Uterus (tissue), 2 donors: ENCODE measurements around the gene IRX2.

Source experiments
- POLR2A ChIP-seq, 2 donors: fragments of 450-650 bp; IDR thresholded peaks; one replicate each; pipeline ENCODE4 v1.6.1; 2016; ENCODE audit warnings: antibody characterized with exemption in 2 of 2, mild to moderate bottlenecking in 1 of 2, moderate library complexity in 1 of 2
- TF ChIP-seq, protein P1 (sequence below), 4 experiments: fragments of 200-600 bp in 2 of 4; fragments of 450-650 bp in 2 of 4; sonication (generic) in 2 of 4; IDR thresholded peaks; one replicate each; pipeline ENCODE4 v1.5.1; 2016 to 2019; ENCODE audit warnings: antibody characterized with exemption in 4 of 4, mild to moderate bottlenecking in 2 of 4, moderate library complexity in 1 of 4

DNA sequence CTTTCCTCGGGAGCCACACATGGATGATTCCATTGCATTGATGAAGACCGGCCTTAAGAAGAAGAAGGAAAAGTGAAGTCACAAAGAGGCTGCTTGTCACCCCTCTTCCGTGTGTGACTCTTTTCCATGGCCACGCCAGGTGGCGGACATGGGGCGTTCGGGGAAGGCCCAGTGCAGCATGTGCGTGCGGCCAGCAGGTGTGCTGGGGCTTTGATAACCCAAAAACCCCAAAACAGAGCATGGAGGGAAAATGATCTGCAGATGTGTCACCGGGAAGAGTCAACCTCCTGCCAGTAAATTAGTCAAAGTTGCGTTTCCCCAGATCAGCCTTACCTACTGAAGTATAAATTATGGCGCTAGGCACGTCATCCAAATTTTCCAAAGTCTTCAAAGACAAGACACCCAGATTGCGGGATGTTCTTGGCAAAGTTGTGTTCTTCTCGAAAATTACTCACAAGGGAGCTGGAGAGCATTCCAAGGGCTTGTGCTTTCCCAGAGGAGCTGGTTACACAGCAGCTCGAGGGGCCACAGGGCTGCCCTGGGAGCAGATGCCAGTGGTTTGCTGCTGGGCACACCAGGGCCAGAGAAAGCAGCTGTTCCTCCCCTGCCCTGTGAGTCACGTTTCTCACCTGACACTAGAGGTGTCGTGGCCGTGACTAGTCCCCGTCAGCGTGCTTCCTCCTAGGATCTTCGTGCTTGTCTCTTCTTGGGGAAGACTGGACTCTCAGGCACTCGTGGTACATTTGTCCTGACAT lies 53.9 kb downstream of the IRX2 start:
- TF ChIP-seq, protein P1, sequence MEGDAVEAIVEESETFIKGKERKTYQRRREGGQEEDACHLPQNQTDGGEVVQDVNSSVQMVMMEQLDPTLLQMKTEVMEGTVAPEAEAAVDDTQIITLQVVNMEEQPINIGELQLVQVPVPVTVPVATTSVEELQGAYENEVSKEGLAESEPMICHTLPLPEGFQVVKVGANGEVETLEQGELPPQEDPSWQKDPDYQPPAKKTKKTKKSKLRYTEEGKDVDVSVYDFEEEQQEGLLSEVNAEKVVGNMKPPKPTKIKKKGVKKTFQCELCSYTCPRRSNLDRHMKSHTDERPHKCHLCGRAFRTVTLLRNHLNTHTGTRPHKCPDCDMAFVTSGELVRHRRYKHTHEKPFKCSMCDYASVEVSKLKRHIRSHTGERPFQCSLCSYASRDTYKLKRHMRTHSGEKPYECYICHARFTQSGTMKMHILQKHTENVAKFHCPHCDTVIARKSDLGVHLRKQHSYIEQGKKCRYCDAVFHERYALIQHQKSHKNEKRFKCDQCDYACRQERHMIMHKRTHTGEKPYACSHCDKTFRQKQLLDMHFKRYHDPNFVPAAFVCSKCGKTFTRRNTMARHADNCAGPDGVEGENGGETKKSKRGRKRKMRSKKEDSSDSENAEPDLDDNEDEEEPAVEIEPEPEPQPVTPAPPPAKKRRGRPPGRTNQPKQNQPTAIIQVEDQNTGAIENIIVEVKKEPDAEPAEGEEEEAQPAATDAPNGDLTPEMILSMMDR (IDR thresholded peaks at IDR 0.05) = no peak
- TF ChIP-seq POLR2A (IDR thresholded peaks at IDR 0.05) = no peak
